ENCODE data around the gene IVNS1ABP.

Gene IVNS1ABP

DNA sequence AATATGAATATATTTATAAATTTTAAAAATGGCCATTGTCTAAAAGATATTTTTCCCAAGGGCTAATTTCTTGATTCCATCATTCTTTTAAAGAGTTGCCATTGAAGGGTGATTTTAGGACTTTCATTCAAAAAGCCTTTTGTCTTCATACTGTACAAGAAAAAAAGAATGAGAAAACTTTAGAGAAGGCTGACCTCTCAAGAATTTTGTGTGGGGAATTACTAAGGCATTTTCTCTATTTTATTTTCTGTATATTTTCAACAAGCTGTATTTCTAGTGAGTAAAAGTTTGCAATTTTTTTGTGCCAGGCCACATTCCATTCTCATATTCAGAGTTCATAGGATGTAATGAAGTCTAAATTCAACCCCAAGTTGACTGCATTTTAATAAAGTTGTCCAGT, 49.3 kb downstream of the IVNS1ABP start:
- no peaks in the 10 kb centered on the region for H3K4me1 ChIP-seq (ENCODE audit: low read depth, poor library complexity, severe bottlenecking)
- H3K4me2 ChIP-seq = no peak overlapping the region
- H2AFZ ChIP-seq (ENCODE audit: low read depth) = no peak overlapping the region
- no peak overlapping the region for H3K4me3 ChIP-seq (IDR thresholded peaks at IDR 0.05; ENCODE audit: insufficient read depth, low read depth, low read length)
- no peak overlapping the region for H3K27ac ChIP-seq
- H4K20me1 ChIP-seq (ENCODE audit: insufficient read depth) = no peaks in the 10 kb centered on the region
- H3K36me3 ChIP-seq (ENCODE audit: insufficient read depth) = 0 out of 2 replicates have a peak, but pooled peaks cover 3% of the 10 kb centered on the region
- TF ChIP-seq, protein P1, sequence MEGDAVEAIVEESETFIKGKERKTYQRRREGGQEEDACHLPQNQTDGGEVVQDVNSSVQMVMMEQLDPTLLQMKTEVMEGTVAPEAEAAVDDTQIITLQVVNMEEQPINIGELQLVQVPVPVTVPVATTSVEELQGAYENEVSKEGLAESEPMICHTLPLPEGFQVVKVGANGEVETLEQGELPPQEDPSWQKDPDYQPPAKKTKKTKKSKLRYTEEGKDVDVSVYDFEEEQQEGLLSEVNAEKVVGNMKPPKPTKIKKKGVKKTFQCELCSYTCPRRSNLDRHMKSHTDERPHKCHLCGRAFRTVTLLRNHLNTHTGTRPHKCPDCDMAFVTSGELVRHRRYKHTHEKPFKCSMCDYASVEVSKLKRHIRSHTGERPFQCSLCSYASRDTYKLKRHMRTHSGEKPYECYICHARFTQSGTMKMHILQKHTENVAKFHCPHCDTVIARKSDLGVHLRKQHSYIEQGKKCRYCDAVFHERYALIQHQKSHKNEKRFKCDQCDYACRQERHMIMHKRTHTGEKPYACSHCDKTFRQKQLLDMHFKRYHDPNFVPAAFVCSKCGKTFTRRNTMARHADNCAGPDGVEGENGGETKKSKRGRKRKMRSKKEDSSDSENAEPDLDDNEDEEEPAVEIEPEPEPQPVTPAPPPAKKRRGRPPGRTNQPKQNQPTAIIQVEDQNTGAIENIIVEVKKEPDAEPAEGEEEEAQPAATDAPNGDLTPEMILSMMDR (conservative IDR thresholded peaks at IDR 0.05; ENCODE audit: low read depth, low read length) = no peak
- no peaks in the 10 kb centered on the region for H3K27me3 ChIP-seq (ENCODE audit: insufficient read depth, low read depth)
- H3K79me2 ChIP-seq (ENCODE audit: insufficient read depth, low read depth) = no peaks in the 10 kb centered on the region
- H3K9ac ChIP-seq = no peak overlapping the region

DNA sequence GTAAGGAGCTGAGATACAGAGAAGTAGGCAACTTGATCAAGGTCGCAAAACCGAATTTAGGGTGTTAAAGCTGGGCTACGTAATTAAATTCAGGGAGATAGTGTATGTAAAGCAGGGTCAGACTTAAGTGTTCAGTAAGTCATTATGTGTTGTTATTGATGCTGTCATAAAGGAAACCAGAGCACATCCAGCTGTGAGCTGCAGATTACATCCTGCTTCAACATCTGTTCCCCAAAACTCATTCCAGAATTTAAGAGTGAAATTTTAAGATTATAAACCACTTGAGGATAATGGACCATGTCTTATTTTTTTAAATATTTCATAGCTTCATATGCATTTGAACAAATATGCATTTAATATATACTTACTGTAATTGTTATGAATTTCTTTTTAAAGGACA, 49.7 kb downstream of the IVNS1ABP start:
- Histone ChIP-seq H3K27me3 (ENCODE audit: insufficient read depth, low read depth) (no peaks in the 10 kb centered on the region), H3K79me2 (ENCODE audit: insufficient read depth, low read depth) (no peaks in the 10 kb centered on the region), H3K4me2 (no peak overlapping the region), H2AFZ (ENCODE audit: low read depth) (no peak overlapping the region), H3K27ac (no peak overlapping the region), H3K4me3 (IDR thresholded peaks at IDR 0.05; ENCODE audit: insufficient read depth, low read depth, low read length) (no peak overlapping the region), H4K20me1 (ENCODE audit: insufficient read depth) (no peaks in the 10 kb centered on the region), H3K4me1 (ENCODE audit: low read depth, poor library complexity, severe bottlenecking) (no peaks in the 10 kb centered on the region), H3K36me3 (ENCODE audit: insufficient read depth) (0 out of 2 replicates have a peak, but pooled peaks cover 3% of the 10 kb centered on the region), H3K9ac (no peak overlapping the region)
- TF ChIP-seq, protein P1 (conservative IDR thresholded peaks at IDR 0.05; ENCODE audit: low read depth, low read length) = no peak

DNA sequence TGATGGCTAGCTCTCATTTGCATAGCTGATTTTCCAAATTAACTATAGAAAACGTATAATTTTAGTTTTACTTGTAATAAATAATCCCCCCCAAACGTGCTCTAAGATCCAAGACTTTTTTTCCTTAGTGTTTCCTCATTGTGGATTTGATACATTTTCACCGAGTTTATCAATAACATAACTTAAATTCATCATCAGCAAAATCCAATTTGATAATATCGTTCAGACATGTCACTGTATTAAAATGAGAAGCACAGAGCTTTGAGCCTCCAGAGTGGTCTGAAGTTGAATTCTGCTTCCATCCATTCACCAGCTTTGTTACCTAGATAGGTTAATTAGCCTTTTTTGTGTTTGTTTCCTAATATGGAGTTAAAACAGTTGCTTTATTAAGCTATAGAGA, 51.7 kb downstream of the IVNS1ABP start:
- Histone ChIP-seq H3K4me1 (ENCODE audit: low read depth, poor library complexity, severe bottlenecking) (no peaks in the 10 kb centered on the region), H3K4me3 (IDR thresholded peaks at IDR 0.05; ENCODE audit: insufficient read depth, low read depth, low read length) (no peak overlapping the region), H3K4me2 (no peak overlapping the region), H3K27ac (no peak overlapping the region), H3K79me2 (ENCODE audit: insufficient read depth, low read depth) (no peaks in the 10 kb centered on the region), H2AFZ (ENCODE audit: low read depth) (no peak overlapping the region), H3K27me3 (ENCODE audit: insufficient read depth, low read depth) (no peaks in the 10 kb centered on the region), H3K36me3 (ENCODE audit: insufficient read depth) (no peaks in the 10 kb centered on the region), H4K20me1 (ENCODE audit: insufficient read depth) (no peaks in the 10 kb centered on the region), H3K9ac (no peak overlapping the region)
- TF ChIP-seq, protein P1 (conservative IDR thresholded peaks at IDR 0.05; ENCODE audit: low read depth, low read length) = no peak

DNA sequence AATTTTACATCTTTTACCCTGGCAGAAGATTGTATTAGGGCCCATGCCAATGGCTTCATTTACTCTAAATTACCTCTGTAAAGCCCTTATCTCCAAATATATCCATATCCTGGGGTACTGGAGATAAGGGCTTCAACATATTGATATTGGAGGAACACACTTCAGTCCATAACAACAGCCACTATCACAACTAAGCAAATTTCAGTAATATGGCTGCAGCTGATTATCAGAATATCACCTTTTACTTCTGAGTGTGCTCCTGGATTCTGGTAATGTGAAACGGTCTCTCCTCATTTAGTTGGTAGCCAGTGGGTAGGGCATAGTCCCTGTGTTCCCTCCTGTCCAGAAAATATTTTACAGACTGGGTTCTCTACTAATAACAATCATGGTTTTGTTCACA, 53.3 kb downstream of the IVNS1ABP start:
- Histone ChIP-seq H3K79me2 (ENCODE audit: insufficient read depth, low read depth) (no peaks in the 10 kb centered on the region), H3K27ac (no peak overlapping the region), H3K9ac (no peak overlapping the region), H3K36me3 (ENCODE audit: insufficient read depth) (no peaks in the 10 kb centered on the region), H3K4me1 (ENCODE audit: low read depth, poor library complexity, severe bottlenecking) (no peaks in the 10 kb centered on the region), H4K20me1 (ENCODE audit: insufficient read depth) (no peaks in the 10 kb centered on the region), H3K27me3 (ENCODE audit: insufficient read depth, low read depth) (no peaks in the 10 kb centered on the region), H2AFZ (ENCODE audit: low read depth) (no peak overlapping the region), H3K4me3 (IDR thresholded peaks at IDR 0.05; ENCODE audit: insufficient read depth, low read depth, low read length) (no peak overlapping the region), H3K4me2 (no peak overlapping the region)
- TF ChIP-seq, protein P1 (conservative IDR thresholded peaks at IDR 0.05; ENCODE audit: low read depth, low read length) = no peak
